Gastroesophageal sphincter (tissue), 3 donors: ENCODE results near the gene UGT1A4.

ENCODE experiments used
- CTCF ChIP-seq, 4 experiments: fragments of 200-600 bp in 2 of 4; fragments of 450-650 bp in 2 of 4; sonication (generic) in 1 of 4; IDR thresholded peaks; one replicate each; pipeline ENCODE4 v1.5.1; 2017 to 2019; ENCODE audit warnings: antibody characterized with exemption in 4 of 4, mild to moderate bottlenecking in 2 of 4, moderate library complexity in 2 of 4
- POLR2A ChIP-seq, 2 donors: fragments of 450-650 bp; IDR thresholded peaks; one replicate each; pipeline ENCODE4 v1.6.1; 2017; ENCODE audit warnings: antibody characterized with exemption in 2 of 2, mild to moderate bottlenecking in 2 of 2, moderate library complexity in 1 of 2
- POLR2AphosphoS5 ChIP-seq: sonication (generic); formaldehyde crosslinking; IDR thresholded peaks from one replicate; pipeline ENCODE4 v1.6.1; 2017; ENCODE audit warnings: antibody characterized with exemption

DNA sequence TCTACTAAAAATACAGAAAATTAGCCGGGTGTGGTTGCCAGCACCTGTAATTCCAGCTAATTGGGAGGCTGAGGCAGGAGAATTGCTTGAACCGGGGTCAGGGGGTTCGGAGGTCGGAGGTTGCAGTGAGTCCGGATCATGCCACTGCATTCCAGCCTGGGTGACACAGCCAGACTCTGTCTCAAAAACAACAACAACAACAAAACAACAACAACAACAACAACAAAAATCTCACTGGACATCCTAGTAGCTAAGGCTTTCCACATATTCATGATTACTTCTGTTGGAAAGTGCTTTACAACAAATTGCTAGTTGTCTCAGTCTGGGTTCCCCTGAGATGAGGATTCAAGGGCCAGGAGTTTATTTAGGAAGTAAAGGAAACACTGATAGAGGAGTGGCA lies 55.3 kb downstream of the UGT1A4 start:
- TF ChIP-seq CTCF (IDR thresholded peaks at IDR 0.05) (no peak), POLR2A (IDR thresholded peaks at IDR 0.05) (no peak), POLR2AphosphoS5 (no peak)
